NCI-H510A treated with DMSO at 0.1 percent for 48 hours (cell line): ENCODE data around the gene LRRC14B.
"Not testable (repeated sequence)": the region's sequence is repeated elsewhere in the genome, so short reads cannot be mapped to it uniquely, and the experiment has no call there.

Experiments used
- DNase-seq: peaks from one replicate; lab custom pipeline; 2025; lab: John Stamatoyannopoulos, UW

Gene LRRC14B

GRCh38 chr5:241045-241669 lies 49.9 kb downstream of the LRRC14B start:
- DNase-seq, result not testable (repeated sequence)

- DNase-seq, result not testable (repeated sequence)
These were observed 52.5 kb downstream of the LRRC14B start for GRCh38 chr5:243683-244367.

DNA sequence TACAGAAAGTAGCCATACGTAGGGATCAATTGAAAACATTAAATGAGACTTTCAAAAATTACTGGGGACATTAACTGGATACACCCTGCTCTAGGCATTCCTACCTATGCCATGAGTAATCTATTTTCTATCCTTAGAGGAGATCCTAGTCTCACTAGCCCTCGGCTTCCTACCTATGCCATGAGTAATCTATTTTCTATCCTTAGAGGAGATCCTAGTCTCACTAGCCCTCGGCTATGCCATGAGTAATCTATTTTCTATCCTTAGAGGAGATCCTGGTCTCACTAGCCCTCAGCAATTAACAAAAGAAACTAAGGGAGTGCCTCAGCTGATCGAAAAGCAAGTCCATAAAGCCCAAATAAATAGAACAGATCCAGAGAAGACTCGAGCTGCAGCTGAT lies 54.4 kb downstream of the LRRC14B start:
- not testable (repeated sequence) for DNase-seq
